Measurements from ENCODE around the gene CMAS. TPM values are rescaled to one million over a fixed set of nuclear protein-coding genes. Genes with fewer than 3 reads are reported as not detected.

Gene CMAS
- total and polyA plus RNA-seq, 2 experiments from 2014 or later: 53.7 to 79.9 TPM

- H3K4me2 ChIP-seq: no peak overlapping the region
- H3K27ac ChIP-seq: no peak overlapping the region
- H4K20me1 ChIP-seq (ENCODE audit: insufficient read depth, poor library complexity, severe bottlenecking): no peaks in the 10 kb centered on the region
- no peak for DNase-seq (ENCODE audit: low spot score)
- no peaks in the 10 kb centered on the region for H3K9me2 ChIP-seq (replicated peaks; ENCODE audit: insufficient read depth)
- no peak overlapping the region for H2AFZ ChIP-seq
- H3K4me1 ChIP-seq (ENCODE audit: insufficient read depth): peaks cover 23% of the 10 kb centered on the region
- H3K4me3 ChIP-seq: no peak overlapping the region
- no peaks in the 10 kb centered on the region for H3K9me3 ChIP-seq (ENCODE audit: low read depth)
- H3K27me3 ChIP-seq: no peaks in the 10 kb centered on the region
- H3K36me3 ChIP-seq (replicated peaks; ENCODE audit: insufficient read depth, low read depth): no peaks in the 10 kb centered on the region
- no peak for TF ChIP-seq CTCF (IDR thresholded peaks at IDR 0.05; ENCODE audit: poor library complexity)
- no peak for TF ChIP-seq EZH2phosphoT487 (IDR thresholded peaks at IDR 0.05; ENCODE audit: low read depth, severe bottlenecking, unreplicated experiment)
- 93% methylated on average over 3 of the region's 3 CpGs for WGBS (ENCODE audit: low lambda C conversion rate, missing lambda C conversion rate)
- H3K79me2 ChIP-seq: peaks cover 49% of the 10 kb centered on the region
Observed at GRCh38 chr12:22054155-22054554, 8.1 kb downstream of the CMAS start.

- peaks cover 30% of the 10 kb centered on the region for H3K79me2 ChIP-seq
- H3K27ac ChIP-seq: peak overlapping the region; percentile 38
- no peaks in the 10 kb centered on the region for H3K27me3 ChIP-seq
- no peaks in the 10 kb centered on the region for H3K9me2 ChIP-seq (replicated peaks; ENCODE audit: insufficient read depth)
- no peak overlapping the region for H3K4me3 ChIP-seq
- H2AFZ ChIP-seq: no peak overlapping the region
- H3K4me1 ChIP-seq (ENCODE audit: insufficient read depth): peaks cover 11% of the 10 kb centered on the region
- no peaks in the 10 kb centered on the region for H4K20me1 ChIP-seq (ENCODE audit: insufficient read depth, poor library complexity, severe bottlenecking)
- 62% methylated on average over 2 of the region's 2 CpGs for WGBS (ENCODE audit: low lambda C conversion rate, missing lambda C conversion rate)
- H3K36me3 ChIP-seq (replicated peaks; ENCODE audit: insufficient read depth, low read depth): no peaks in the 10 kb centered on the region
- H3K4me2 ChIP-seq: no peak overlapping the region
- no peak for DNase-seq (ENCODE audit: low spot score)
- TF ChIP-seq CTCF (IDR thresholded peaks at IDR 0.05; ENCODE audit: poor library complexity): no peak
- TF ChIP-seq EZH2phosphoT487 (IDR thresholded peaks at IDR 0.05; ENCODE audit: low read depth, severe bottlenecking, unreplicated experiment): no peak
- no peak for TF ChIP-seq EZH2 (IDR thresholded peaks at IDR 0.05; ENCODE audit: borderline replicate concordance)
- H3K9me3 ChIP-seq (ENCODE audit: low read depth): no peaks in the 10 kb centered on the region
Observed at GRCh38 chr12:22056607-22057006, 10.6 kb downstream of the CMAS start.

GRCh38 chr12:22059976-22060647 is 14.1 kb downstream of the CMAS start:
- H3K27me3 ChIP-seq: no peaks in the 10 kb centered on the region
- peaks cover 10% of the 10 kb centered on the region for H3K4me1 ChIP-seq (ENCODE audit: insufficient read depth)
- TF ChIP-seq EZH2phosphoT487 (IDR thresholded peaks at IDR 0.05; ENCODE audit: low read depth, severe bottlenecking, unreplicated experiment) (no peak), CTCF (IDR thresholded peaks at IDR 0.05; ENCODE audit: poor library complexity) (no peak), EZH2 (IDR thresholded peaks at IDR 0.05; ENCODE audit: borderline replicate concordance) (no peak)
- H3K9me3 ChIP-seq (ENCODE audit: low read depth): no peaks in the 10 kb centered on the region
- H3K4me3 ChIP-seq: no peak overlapping the region
- no peak overlapping the region for H3K4me2 ChIP-seq
- H3K27ac ChIP-seq: no peak overlapping the region
- no peaks in the 10 kb centered on the region for H3K9me2 ChIP-seq (replicated peaks; ENCODE audit: insufficient read depth)
- no peaks in the 10 kb centered on the region for H4K20me1 ChIP-seq (ENCODE audit: insufficient read depth, poor library complexity, severe bottlenecking)
- no peaks in the 10 kb centered on the region for H3K36me3 ChIP-seq (replicated peaks; ENCODE audit: insufficient read depth, low read depth)
- DNase-seq (ENCODE audit: low spot score): no peak
- no peaks in the 10 kb centered on the region for H3K79me2 ChIP-seq
- H2AFZ ChIP-seq: no peak overlapping the region
- 86% methylated on average over 2 of the region's 2 CpGs for WGBS (ENCODE audit: low lambda C conversion rate, missing lambda C conversion rate)
